Fibroblast of mammary gland (primary cell): Measurements from ENCODE around the gene RALGPS1.

ENCODE experiments used
- DNase-seq: peaks from one replicate; pipeline ENCODE4 v3.0.0-alpha.2; 2010; ENCODE audit warnings: low read depth
- H3K4me3 ChIP-seq: 2 replicates; pipeline ENCODE4 v1.5.1; 2011; ENCODE audit warnings: low read depth, mild to moderate bottlenecking, low read length, moderate library complexity; ENCODE audit not compliant: control insufficient read depth
- CTCF ChIP-seq: conservative IDR thresholded peaks from 2 replicates; pipeline ENCODE4 v1.5.1; 2011; ENCODE audit warnings: low read depth, low read length, inconsistent platforms; ENCODE audit not compliant: control insufficient read depth, insufficient read depth

The RALGPS1 gene

GRCh38 chr9:127029548-127029947 is 115.0 kb downstream of the RALGPS1 start:
- TF ChIP-seq CTCF, result no peak
- H3K4me3 ChIP-seq, result no peak overlapping the region
- no peak for DNase-seq

- TF ChIP-seq CTCF, result no peak
- H3K4me3 ChIP-seq, result no peak overlapping the region
- no peak for DNase-seq
Measured at GRCh38 chr9:127030814-127031740, 116.5 kb downstream of the RALGPS1 start.

- H3K4me3 ChIP-seq, result no peak overlapping the region
- no peak for DNase-seq
- TF ChIP-seq CTCF, result no peak
Measured at GRCh38 chr9:127032256-127032655, 117.7 kb downstream of the RALGPS1 start.

GRCh38 chr9:127033061-127033460 is 118.5 kb downstream of the RALGPS1 start:
- DNase-seq, result no peak
- no peak for TF ChIP-seq CTCF
- H3K4me3 ChIP-seq, result no peak overlapping the region

DNA sequence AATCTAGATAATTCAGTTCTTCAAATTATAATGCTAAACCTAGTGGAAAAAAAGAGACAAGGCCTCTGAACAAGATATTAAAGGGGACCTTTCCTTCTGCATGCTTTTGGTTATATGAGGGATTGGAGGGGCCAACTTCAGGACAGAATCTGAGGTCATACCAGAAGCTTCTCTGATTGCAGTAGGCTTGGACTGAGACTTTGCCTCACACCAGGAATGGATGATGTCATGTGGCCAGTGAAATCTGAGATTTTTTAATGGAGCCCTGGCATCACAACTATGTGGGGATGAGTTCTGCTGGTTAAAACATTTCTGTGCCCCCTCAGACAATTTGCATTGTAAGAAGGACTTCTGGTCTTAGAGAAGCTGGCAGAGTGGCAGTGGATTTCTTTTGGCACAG is 119.2 kb downstream of the RALGPS1 start:
- no peak overlapping the region for H3K4me3 ChIP-seq
- TF ChIP-seq CTCF, result no peak
- peak; percentile 73 for DNase-seq

- DNase-seq, result no peak
- no peak overlapping the region for H3K4me3 ChIP-seq
- TF ChIP-seq CTCF, result no peak
Measured at GRCh38 chr9:127034691-127035090, 120.1 kb downstream of the RALGPS1 start.
